ENCODE results near the gene CCDC116.
A peak's percentile ranks its signal among the peaks of the same experiment; 100 is the strongest.
"Not testable (repeated sequence)": the region's sequence is repeated elsewhere in the genome, so short reads cannot be mapped to it uniquely, and the experiment has no call there.

CCDC116 gene

DNA sequence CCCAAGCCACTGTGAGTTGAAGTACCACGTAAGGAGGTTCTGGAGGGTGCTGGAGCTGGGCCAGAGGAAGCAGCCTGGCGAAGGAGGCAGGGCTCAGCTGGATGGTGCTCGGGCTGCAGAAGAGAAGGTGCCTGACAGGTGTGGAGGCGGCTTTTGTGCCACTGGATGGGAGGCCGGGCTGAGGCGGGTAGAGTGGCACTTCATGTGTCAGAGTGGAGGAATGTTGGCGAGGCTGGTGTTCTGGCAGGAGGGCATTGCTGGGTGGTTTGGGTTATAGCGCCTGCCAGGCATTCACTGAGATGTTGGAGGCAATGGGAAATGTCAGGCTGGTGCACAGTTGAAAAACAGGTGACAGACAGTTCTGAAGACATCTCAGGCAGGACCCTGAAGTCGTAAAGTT lies 40.9 kb upstream of the CCDC116 start:
- no peak for DNase-seq (ENCODE audit: low read depth)
- H3K4me3 ChIP-seq (replicated peaks; ENCODE audit: low read depth, low read length) = no peak overlapping the region
- TF ChIP-seq, protein P1, sequence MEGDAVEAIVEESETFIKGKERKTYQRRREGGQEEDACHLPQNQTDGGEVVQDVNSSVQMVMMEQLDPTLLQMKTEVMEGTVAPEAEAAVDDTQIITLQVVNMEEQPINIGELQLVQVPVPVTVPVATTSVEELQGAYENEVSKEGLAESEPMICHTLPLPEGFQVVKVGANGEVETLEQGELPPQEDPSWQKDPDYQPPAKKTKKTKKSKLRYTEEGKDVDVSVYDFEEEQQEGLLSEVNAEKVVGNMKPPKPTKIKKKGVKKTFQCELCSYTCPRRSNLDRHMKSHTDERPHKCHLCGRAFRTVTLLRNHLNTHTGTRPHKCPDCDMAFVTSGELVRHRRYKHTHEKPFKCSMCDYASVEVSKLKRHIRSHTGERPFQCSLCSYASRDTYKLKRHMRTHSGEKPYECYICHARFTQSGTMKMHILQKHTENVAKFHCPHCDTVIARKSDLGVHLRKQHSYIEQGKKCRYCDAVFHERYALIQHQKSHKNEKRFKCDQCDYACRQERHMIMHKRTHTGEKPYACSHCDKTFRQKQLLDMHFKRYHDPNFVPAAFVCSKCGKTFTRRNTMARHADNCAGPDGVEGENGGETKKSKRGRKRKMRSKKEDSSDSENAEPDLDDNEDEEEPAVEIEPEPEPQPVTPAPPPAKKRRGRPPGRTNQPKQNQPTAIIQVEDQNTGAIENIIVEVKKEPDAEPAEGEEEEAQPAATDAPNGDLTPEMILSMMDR (IDR thresholded peaks at IDR 0.05; ENCODE audit: low read length, missing control alignments) = no peak

DNA sequence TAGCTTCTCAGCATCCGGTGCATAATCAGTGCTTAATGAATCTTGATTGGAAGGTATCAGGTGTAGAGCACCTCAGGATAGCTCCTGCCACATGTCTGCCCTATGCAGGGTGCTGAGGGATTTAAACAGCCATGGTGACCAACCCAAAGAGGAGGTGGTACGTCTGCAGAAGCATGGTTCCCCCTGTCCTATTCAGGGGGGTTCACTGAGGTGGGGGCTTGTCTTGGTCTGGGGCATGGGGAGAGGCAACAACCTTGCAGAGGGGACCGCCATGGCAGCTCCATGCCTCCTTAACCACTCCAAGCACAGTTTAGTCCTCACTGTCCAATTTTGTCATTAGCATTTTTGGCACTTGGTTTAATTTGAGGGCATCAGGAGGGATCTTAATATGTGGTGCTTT lies 40.1 kb upstream of the CCDC116 start:
- H3K4me3 ChIP-seq (replicated peaks; ENCODE audit: low read depth, low read length) = no peak overlapping the region
- DNase-seq (ENCODE audit: low read depth) = no peak

DNA sequence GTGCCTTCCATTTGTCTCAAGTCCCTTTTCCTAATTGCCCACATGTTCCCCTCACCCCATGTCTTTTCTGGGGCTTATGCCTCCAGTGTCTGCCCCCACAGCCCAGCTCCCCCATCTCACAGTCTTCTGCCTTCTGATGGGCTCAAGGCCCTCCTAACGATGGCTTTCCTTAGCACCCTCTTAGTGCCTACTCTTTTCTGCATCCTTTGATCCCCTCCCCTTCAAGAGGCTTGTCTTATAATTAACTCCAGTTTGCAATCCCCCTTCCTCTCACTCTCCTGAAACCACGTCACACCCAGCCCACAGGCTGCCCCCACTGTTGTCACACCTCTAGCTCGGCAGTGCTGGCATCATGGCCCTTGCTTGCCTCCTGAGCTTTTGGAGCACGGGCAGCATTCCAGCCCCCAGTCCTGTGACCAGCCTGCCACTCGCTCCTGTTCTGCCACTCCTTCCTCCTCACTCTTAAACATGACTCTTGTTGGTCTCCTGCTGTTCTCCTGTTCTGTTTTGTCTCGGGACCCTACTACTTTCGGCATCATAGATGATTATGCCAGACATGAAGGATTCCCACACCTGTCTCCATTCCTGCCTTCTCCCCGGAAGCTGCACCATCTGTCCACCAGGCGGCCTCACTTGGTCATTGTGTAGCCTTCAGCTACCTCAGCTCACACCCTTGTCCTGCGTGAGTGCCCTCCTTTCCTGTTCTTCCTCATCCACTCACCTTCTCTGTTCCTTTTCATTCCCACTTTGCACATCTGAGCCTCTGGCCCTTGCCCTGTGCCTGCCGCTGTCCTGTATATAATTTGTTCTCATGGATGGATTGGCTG lies 38.9 kb upstream of the CCDC116 start:
- TF ChIP-seq, protein P1 (IDR thresholded peaks at IDR 0.05; ENCODE audit: low read length, missing control alignments) = peak; percentile 40
- DNase-seq (ENCODE audit: low read depth) = no peak
- no peak overlapping the region for H3K4me3 ChIP-seq (replicated peaks; ENCODE audit: low read depth, low read length)

More for the DNA sequence above, 40.1 kb upstream of the CCDC116 start:
- TF ChIP-seq, protein P1 (IDR thresholded peaks at IDR 0.05; ENCODE audit: low read length, missing control alignments) = no peak

DNA sequence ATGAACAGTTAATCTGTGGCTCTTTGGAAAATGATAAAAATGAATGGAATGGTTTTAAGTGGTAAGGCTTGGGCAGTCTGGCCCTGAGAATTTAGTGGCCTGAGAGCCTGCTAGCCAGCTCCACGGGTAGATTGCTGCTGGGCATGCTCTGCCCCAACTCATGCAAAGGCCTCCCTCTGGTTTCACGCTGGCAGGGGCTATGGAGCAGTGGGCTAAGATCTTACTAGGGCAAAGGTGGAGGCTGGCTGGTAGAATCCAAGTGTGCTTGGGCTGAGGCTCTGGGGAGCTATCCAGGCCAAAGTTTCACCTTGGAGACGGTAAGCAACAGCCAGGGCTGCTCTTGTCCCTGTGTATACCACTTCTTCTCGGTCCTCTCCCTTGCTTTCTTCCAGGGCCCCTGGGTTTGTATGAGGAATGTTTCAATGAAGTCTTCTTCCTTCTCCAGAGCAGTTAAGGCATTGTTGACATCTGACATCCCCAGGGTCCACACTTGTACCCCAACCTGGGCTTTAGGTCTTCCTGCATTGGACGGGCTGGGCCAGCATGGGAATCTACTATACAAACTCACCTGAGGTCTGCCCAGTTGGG lies 37.6 kb upstream of the CCDC116 start:
- H3K4me3 ChIP-seq (replicated peaks; ENCODE audit: low read depth, low read length) = no peak overlapping the region
- TF ChIP-seq, protein P1 (IDR thresholded peaks at IDR 0.05; ENCODE audit: low read length, missing control alignments) = no peak
- DNase-seq (ENCODE audit: low read depth) = no peak

DNA sequence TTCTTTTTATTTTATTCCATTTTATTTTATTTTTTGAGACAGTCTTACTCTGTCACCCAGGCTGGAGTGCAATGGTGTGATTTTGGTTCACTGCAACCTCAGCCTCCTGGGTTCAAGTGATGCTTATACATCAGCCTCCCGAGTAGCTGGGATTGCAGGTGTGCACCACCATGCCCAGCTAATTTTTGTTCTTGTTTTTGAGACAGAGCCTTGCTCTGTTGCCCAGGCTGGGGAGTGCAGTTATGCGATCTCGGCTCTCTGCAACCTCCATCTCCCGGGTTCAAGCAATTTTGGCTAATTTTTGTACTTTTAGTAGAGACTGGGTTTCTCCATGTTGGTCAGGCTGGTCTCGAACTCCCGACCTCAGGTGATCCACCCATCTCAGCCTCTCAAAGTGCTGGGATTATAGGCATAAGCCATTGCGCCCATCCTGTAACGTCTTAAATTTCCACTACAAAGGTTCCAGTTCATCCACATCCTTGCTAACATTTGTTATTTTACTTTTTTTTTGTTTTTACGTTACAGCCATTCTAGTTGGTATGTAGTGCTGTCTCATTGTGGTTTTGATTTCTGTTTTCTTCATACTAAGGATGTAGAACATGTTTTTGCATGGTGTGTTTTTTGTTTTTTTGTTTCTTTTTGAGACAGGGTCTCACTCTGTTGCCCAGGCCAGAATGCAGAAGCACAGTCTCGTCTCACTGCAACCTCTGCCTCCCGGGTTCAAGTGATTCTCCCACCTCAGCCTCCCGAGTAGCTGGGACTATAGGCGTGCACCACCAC lies 36.0 kb upstream of the CCDC116 start:
- not testable (repeated sequence) for H3K4me3 ChIP-seq (replicated peaks; ENCODE audit: low read depth, low read length); DNase-seq (ENCODE audit: low read depth)

DNA sequence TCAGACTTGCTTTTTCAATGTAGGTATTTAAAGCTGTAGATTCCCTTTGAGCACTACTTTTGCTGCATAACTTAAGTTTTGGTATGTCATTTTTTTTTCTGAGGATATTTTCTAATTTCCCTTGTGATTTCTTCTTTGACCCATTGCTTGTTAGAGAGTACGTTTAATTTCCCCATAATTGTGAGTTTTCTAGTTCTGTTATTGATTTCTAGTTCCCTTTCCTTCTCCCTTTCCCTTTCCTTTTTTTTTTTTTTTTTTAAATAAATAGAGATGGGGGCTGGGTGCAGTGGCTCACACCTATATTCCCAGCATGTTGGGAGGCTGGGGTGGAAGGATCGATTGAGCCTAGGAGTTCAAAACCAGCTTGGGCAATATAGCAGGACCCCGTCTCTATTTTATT lies 34.3 kb upstream of the CCDC116 start:
- no peak for DNase-seq (ENCODE audit: low read depth)
- no peak overlapping the region for H3K4me3 ChIP-seq (replicated peaks; ENCODE audit: low read depth, low read length)
- TF ChIP-seq, protein P1 (IDR thresholded peaks at IDR 0.05; ENCODE audit: low read length, missing control alignments) = no peak

All from fibroblast of pulmonary artery (primary cell).